GM18861 (cell line): ENCODE data around the gene SLC35F3.
"Not testable (repeated sequence)": the region's sequence is repeated elsewhere in the genome, so short reads cannot be mapped to it uniquely, and the experiment has no call there.

Experiments
- ATAC-seq: cut with Tn5 transposase; IDR thresholded peaks from one replicate; pipeline ENCODE4 v1.9.1; 2021; ENCODE audit not compliant: unreplicated experiment

Gene SLC35F3

DNA sequence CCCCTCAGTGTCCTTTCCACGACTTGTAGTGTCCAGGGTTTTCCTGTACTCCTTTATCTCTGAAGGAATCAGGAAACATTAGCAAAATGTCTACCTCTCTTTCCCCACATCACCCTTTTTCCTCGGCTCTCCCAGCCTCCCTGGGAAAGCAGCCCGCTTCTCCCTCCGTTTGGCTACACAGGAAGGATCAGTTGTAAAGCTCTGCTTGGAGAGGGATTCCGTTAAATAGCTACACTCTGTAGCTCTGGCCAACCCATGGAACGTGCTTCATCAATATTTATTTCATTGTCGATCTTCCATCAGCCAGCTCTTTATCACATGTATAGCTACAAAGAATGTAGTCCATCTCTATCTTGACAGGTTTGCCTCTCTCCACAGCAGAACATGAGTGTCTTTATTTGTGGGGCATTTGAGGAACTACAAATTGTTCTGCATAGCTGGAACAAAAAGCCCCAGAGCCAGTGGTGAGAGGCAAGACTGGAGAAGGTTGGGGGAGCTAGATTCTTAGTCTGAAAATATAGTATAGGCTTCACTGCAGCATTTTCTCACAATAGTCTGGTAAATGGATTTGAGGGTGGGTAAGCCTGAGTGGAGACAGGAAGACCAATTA, 191.8 kb downstream of the SLC35F3 start:
- ATAC-seq: no peak

DNA sequence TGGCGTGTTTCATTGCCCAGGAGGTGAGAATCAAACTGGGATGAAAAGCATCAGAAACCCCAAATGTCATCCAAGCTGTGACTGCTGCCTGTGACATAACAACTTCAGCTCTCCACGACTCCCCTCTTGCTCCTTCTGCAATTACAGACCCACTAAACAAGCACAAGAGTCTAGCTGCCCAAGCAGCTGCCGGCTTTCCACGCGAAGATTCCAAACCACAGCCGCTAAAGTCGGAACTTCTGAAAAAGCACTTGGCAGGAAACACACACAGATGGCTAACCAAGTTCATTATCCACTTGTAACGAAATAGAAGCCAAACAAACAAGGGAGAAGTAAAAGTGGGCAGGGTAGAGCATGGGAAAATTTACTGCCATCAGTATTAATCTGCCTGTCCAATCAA, 198.1 kb downstream of the SLC35F3 start:
- no peak for ATAC-seq

DNA sequence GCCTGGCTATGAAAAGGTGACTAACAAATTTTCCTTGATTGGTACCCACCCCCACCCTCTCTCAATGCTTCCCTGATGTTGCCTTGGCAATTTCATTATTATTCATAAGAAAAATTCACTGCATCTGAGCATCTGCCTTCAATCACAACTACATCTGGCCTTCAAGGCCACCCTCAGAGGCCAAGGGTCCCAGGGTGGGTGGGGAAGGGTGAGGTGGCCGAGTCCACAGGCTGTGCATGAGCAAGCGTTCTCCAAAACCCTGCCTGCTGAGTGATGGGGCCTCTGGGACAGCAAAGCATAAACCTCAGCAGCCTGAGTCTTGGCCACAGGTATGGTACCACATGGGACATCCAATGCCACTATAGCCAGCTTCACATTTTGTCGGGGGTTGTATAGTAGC, 198.7 kb downstream of the SLC35F3 start:
- no peak for ATAC-seq

GRCh38 chr1:234106032-234106431, 201.6 kb downstream of the SLC35F3 start:
- ATAC-seq: no peak

GRCh38 chr1:234107416-234108021, 203.0 kb downstream of the SLC35F3 start:
- ATAC-seq: no peak

DNA sequence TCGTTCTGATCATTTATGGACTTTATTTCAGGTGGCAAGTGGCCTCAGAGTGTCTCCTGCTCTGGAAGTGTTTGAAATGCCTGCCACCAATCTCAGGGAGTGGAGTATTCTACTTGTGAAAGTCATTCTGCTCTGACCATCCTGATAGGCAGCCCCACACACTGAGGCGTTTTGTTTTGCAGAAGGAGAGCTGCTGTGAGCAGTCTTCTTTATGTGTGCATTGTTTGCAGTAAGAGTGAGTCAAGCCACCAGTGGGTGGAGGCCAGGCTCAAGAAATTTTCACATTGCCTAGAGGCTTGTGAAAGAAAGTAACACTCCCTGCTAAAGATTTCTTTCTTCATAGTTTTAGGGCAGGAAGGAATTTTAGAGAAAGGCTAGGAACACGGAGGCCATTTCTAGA, 204.4 kb downstream of the SLC35F3 start:
- ATAC-seq: no peak

DNA sequence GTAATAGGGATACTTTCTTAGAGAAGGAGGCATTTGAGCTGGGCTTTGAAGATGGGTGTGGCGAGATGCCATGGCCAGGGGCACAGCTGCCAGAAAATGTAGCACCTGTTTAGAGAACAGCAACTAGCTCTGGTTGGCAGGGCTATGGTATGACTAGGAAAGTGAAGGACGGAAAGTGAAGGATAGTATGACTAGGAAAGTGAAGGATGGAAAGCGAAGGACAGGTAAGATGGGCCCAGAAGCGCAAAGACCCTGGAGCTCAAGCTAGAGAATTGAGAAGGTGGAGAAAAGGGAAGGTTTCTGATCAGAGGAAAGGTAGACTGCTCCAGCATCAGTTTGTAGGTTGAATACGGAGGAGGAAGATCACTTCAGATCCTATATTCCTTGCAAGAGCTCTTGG, 205.4 kb downstream of the SLC35F3 start:
- ATAC-seq: no peak

DNA sequence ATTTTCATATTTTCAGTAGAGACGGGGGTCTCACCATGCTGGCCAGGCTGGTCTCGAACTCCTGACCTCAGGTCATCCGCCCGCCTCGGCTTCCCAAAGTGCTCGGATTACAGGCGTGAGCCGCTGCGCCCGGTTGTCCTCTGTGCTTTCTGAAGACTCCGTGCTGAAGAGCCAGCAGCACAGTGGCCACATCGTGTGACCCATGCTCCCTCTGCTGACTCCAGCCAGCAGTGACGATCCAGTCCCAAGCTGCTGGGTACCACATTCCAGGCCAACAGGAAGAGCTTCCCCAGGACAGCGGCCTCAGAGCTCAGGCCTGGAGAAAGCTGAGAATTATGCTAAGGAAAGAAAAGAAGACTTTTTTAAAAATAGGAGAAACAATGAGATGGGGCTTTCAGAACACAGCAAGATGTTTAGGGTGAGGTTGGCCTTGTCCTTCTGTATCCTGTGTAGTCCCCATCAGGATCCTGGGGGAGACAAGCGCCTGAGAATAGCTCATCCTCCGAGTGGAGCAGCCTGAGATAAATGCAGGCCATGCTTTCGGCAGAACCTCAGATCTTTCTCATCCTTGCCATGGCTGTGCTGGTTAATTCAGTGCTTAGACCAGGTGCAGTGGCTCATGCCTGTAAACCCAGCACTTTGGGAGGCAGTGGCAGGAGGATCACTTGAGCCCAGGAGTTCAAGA, 207.1 kb downstream of the SLC35F3 start:
- no peak for ATAC-seq

DNA sequence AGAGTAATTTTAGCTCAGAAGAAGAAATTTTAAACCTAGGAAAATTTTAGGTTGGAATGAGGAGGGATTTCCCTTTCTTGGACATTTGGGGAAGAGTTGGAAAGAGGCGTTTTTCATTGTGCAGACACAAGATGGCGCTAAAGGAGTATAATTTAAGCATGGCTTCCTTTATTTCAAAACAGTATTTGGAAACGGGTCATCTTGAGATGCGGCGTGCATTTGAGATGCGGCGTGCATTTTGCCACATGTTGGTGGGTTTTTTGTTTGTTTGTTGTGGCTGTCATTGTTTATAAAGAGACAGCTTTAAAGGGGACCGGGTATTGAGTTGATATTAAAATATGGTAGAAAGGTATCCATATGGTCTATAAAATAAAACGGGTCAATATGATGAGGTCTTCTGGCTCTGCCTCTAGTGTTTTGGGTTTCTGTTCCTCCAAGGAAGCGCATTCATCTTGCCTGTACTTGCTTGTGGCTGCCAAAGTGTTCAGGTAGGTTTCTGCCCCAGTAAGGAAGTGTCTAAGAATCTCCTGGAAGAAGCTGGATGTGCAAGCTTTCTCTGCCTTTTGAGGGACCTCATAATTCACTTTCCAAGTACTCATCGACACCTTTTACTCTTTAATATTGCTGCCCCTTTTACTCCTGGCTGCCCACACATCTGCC, 210.3 kb downstream of the SLC35F3 start:
- ATAC-seq: no peak

- no peak for ATAC-seq
Measured at GRCh38 chr1:234118911-234119310, 214.4 kb downstream of the SLC35F3 start.

DNA sequence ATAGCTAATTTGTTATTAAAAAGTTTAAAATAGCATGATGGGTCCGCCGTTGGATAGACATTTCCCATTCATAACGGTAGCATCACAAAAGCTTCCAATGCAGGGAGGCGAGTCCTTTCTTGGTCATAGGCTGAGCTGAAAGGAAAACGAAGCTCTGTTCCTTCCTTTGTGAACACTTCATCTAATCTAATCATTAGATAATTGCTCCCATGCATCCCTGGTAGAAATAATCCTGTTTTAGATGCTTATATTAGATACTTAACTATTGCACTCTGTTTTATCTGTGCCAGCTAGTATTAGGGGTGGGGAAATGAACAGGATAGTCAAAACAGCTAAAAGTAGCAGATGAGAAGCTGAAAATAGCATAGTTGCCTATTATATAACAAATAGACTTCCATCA, 215.0 kb downstream of the SLC35F3 start:
- no peak for ATAC-seq

GRCh38 chr1:234120327-234120944, 216.0 kb downstream of the SLC35F3 start:
- ATAC-seq: no peak

DNA sequence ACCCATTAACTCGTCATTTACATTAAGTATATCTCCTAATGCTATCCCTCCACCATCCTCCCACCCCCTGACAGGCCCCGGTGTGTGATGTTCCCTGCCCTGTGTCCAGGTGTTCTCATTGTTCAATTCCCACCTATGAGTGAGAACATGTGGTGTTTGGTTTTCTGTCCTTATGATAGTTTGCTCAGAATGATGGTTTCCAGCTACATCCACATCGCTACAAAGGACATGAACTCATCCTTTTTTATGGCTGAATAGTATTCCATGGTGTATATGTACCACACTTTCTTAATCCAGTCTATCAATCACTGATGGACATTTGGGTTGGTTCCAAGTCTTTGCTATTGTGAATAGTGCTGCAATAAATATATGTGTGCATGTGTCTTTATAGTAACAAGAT, 217.2 kb downstream of the SLC35F3 start:
- ATAC-seq: not testable (repeated sequence)

GRCh38 chr1:234122571-234122970, 218.1 kb downstream of the SLC35F3 start:
- ATAC-seq: not testable (repeated sequence)

DNA sequence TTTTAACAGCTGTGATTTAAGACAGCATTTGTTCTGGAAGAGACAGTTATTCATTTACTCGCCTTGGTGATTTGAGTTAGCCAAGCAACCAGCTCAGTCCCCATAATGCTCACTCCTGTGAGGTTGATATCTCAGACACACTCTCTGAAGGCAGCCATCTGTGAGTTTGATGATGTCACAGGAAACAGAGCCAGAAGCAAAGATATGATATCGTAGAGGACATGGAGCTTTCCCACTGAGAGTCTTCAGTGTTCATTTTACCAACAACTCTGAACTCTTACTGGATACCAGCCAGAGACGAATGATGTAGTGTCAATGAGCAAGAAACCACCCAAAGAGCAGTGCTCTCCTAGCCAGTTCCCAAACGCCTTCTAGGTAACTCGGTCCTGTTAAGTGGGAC, 219.4 kb downstream of the SLC35F3 start:
- ATAC-seq: no peak

DNA sequence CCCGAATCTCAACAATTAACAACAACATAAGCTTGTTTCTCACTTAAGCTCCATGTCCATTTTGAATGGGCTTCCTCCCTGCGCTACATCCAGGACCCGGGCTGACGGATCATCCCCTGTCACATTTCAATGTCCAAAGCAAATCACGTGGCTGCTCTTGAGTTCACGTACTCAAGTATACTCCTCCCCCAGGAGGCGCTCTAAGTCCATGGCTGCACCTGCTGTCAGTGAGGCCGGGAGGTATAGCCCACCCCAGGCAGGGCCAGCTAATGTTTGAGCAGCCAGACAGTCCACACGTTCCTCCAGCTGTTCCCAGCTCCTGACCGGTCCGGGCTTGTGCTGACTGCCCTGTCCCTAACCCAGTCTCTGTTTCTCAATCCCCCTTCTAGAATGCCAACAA, 220.8 kb downstream of the SLC35F3 start:
- no peak for ATAC-seq

DNA sequence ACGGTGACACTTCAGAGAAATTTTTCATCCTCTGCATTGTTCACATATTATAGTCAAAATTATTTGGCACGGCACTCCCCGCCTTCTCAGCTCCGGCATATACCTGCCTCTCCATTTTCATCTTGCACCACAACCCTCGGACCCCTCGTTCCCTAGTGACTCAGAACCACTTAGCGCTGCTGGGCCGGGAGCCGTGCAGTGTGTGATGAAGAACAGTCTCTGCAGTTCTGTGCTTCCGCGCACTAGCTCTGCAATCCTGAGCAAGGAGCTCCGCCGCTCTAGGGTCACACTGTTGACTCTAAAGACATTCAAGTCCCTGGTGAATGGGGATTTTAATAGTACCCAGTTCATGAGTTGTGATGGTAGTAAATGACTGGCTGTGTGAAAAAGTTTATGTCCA, 221.2 kb downstream of the SLC35F3 start:
- no peak for ATAC-seq

- ATAC-seq: no peak
Measured at GRCh38 chr1:234127026-234127671, 222.7 kb downstream of the SLC35F3 start.

DNA sequence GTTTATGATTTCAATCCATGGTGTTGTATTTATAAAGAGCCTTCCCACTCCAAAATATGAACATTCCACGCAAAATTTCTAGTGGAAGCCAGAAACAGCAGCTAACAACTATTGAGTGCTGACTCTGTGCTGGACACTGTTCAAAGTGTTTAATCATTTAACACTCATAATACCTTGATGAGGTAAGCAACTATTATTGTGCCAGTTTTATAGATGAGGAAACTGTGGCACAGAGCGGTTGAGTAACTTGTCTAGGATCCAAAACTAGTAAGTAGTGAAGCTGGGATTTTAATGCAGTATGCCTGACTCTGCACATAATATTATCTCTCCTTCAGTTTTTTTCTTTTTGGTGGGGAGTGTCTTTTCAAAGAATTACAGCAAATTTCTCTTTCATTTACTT, 228.3 kb downstream of the SLC35F3 start:
- no peak for ATAC-seq

- ATAC-seq: no peak
Measured at GRCh38 chr1:234134878-234135277, 230.4 kb downstream of the SLC35F3 start.

GRCh38 chr1:234135501-234135900, 231.0 kb downstream of the SLC35F3 start:
- ATAC-seq: no peak
